ENCODE results near the gene PHF10. TPM values are rescaled to one million over a fixed set of nuclear protein-coding genes. Genes with fewer than 3 reads are reported as not detected.
"Not testable (repeated sequence)": the region's sequence is repeated elsewhere in the genome, so short reads cannot be mapped to it uniquely, and the experiment has no call there.

PHF10 gene
- total RNA-seq, 2 experiments from 2014 or later, result 72.9 to 74.2 TPM

GRCh38 chr6:169719117-169719516, 5.2 kb downstream of the PHF10 start:
- peaks cover 30% of the 10 kb centered on the region for H3K4me1 Mint-ChIP-seq (ENCODE audit: low read depth)

GRCh38 chr6:169714595-169714994, 9.7 kb downstream of the PHF10 start:
- Mint-ChIP-seq H3K4me3 (no peak overlapping the region), H3K36me3 (ENCODE audit: low read depth) (peaks cover 38% of the 10 kb centered on the region), H3K27ac (no peak overlapping the region), H3K9me3 (no peaks in the 10 kb centered on the region), H3K4me1 (ENCODE audit: low read depth) (peaks cover 17% of the 10 kb centered on the region), H3K27me3 (ENCODE audit: low read depth) (no peaks in the 10 kb centered on the region)
- DNase-seq, result no peak
- intact Hi-C loops (cut with micrococcal nuclease), result loop anchor here (1.0 kb wide), 1 partner anchor 8 kb away; no protein-coding TSS in a partner anchor
- CTCF ChIA-PET, result interaction anchor here (0.6 kb wide), 2 partner anchors 12 to 82 kb away, joined by 3 read pairs; no protein-coding TSS in a partner anchor

More at GRCh38 chr6:169719117-169719516, 5.2 kb downstream of the PHF10 start:
- CTCF ChIA-PET, result no interaction called here
- H3K27me3 Mint-ChIP-seq (ENCODE audit: low read depth), result no peaks in the 10 kb centered on the region
- no peak overlapping the region for H3K4me3 Mint-ChIP-seq
- H3K27ac Mint-ChIP-seq, result no peak overlapping the region
- intact Hi-C loops (cut with micrococcal nuclease), result loop anchor here (1.0 kb wide), 1 partner anchor 10 kb away; no protein-coding TSS in a partner anchor
- DNase-seq, result no peak
- H3K9me3 Mint-ChIP-seq, result no peaks in the 10 kb centered on the region
- peaks cover 32% of the 10 kb centered on the region for H3K36me3 Mint-ChIP-seq (ENCODE audit: low read depth)

GRCh38 chr6:169714178-169714577, 10.1 kb downstream of the PHF10 start:
- Mint-ChIP-seq H3K27me3 (ENCODE audit: low read depth) (no peaks in the 10 kb centered on the region), H3K9me3 (no peaks in the 10 kb centered on the region), H3K27ac (no peak overlapping the region), H3K4me3 (no peak overlapping the region), H3K4me1 (ENCODE audit: low read depth) (peaks cover 17% of the 10 kb centered on the region), H3K36me3 (ENCODE audit: low read depth) (peaks cover 37% of the 10 kb centered on the region)
- intact Hi-C loops (cut with micrococcal nuclease), result loop anchor here (1.0 kb wide), 1 partner anchor 8 kb away; no protein-coding TSS in a partner anchor
- CTCF ChIA-PET, result interaction anchor here (0.6 kb wide), 1 partner anchor 81 kb away, joined by 3 read pairs; no protein-coding TSS in a partner anchor
- no peak for DNase-seq

- Mint-ChIP-seq H3K36me3 (ENCODE audit: low read depth) (peaks cover 29% of the 10 kb centered on the region), H3K4me3 (no peak overlapping the region), H3K27ac (no peak overlapping the region), H3K27me3 (ENCODE audit: low read depth) (no peaks in the 10 kb centered on the region), H3K9me3 (no peaks in the 10 kb centered on the region), H3K4me1 (ENCODE audit: low read depth) (peaks cover 33% of the 10 kb centered on the region)
- DNase-seq, result no peak
- CTCF ChIA-PET, result interaction anchor here (0.5 to 1.6 kb wide), 3 partner anchors 11 to 806 kb away, joined by 3 to 4 read pairs (median 3); no protein-coding TSS in a partner anchor
- intact Hi-C loops (cut with micrococcal nuclease), result no loop called here
These were observed 14.3 kb downstream of the PHF10 start for GRCh38 chr6:169710009-169710408.

- H3K4me1 Mint-ChIP-seq (ENCODE audit: low read depth), result peaks cover 36% of the 10 kb centered on the region
- intact Hi-C loops (cut with micrococcal nuclease), result loop anchor here (1.0 kb wide), 1 partner anchor 10 kb away; no protein-coding TSS in a partner anchor
- H3K36me3 Mint-ChIP-seq (ENCODE audit: low read depth), result peaks cover 26% of the 10 kb centered on the region
- H3K27ac Mint-ChIP-seq, result peak overlapping the region; percentile 44
- H3K27me3 Mint-ChIP-seq (ENCODE audit: low read depth), result no peaks in the 10 kb centered on the region
- DNase-seq, result no peak
- no peak overlapping the region for H3K4me3 Mint-ChIP-seq
- no peaks in the 10 kb centered on the region for H3K9me3 Mint-ChIP-seq
- CTCF ChIA-PET, result interaction anchor here (1.4 to 1.6 kb wide), 3 partner anchors 12 to 821 kb away, joined by 3 to 4 read pairs (median 4); no protein-coding TSS in a partner anchor
These were observed 15.0 kb downstream of the PHF10 start for GRCh38 chr6:169709293-169709692.

- no peak overlapping the region for H3K4me3 Mint-ChIP-seq
- peaks cover 43% of the 10 kb centered on the region for H3K4me1 Mint-ChIP-seq (ENCODE audit: low read depth)
- CTCF ChIA-PET, result interaction anchor here (1.0 to 1.6 kb wide), 3 partner anchors 15 to 822 kb away, joined by 3 to 4 read pairs (median 3); no protein-coding TSS in a partner anchor
- no peaks in the 10 kb centered on the region for H3K27me3 Mint-ChIP-seq (ENCODE audit: low read depth)
- H3K27ac Mint-ChIP-seq, result peak overlapping the region; percentile 66
- intact Hi-C loops (cut with micrococcal nuclease), result no loop called here
- H3K9me3 Mint-ChIP-seq, result no peaks in the 10 kb centered on the region
- H3K36me3 Mint-ChIP-seq (ENCODE audit: low read depth), result peaks cover 28% of the 10 kb centered on the region
- no peak for DNase-seq
These were observed 16.5 kb downstream of the PHF10 start for GRCh38 chr6:169707772-169708171.

- H3K4me1 Mint-ChIP-seq (ENCODE audit: low read depth), result peaks cover 40% of the 10 kb centered on the region
- peaks cover 26% of the 10 kb centered on the region for H3K36me3 Mint-ChIP-seq (ENCODE audit: low read depth)
- intact Hi-C loops (cut with micrococcal nuclease), result loop anchor here (1.0 to 5.0 kb wide), 5 partner anchors 19 to 851 kb away; partner anchors contain the start of genes DLL1, DYNLT2, ERMARD and TBP
- H3K27me3 Mint-ChIP-seq (ENCODE audit: low read depth), result no peaks in the 10 kb centered on the region
- no peak for DNase-seq
- CTCF ChIA-PET, result interaction anchor here (0.7 kb wide), 1 partner anchor 12 kb away, joined by 3 read pairs; no protein-coding TSS in a partner anchor
- H3K4me3 Mint-ChIP-seq, result peak overlapping the region; percentile 86
- H3K27ac Mint-ChIP-seq, result peak overlapping the region; percentile 91
- H3K9me3 Mint-ChIP-seq, result no peaks in the 10 kb centered on the region
These were observed 21.5 kb downstream of the PHF10 start for GRCh38 chr6:169702840-169703246.

GRCh38 chr6:169701954-169702839, 22.1 kb downstream of the PHF10 start, which contains the start of the genes C6orf120 and WDR27:
Gene C6orf120, plus strand, starts transcription at chr6:169702126. Its CDS starts 334 bp downstream, at chr6:169702460.
Gene WDR27, minus strand, starts transcription at chr6:169702029. Its CDS starts 13,024 bp downstream, at chr6:169689005.
- Mint-ChIP-seq H3K36me3 (ENCODE audit: low read depth) (peaks cover 29% of the 10 kb centered on the region), H3K27ac (peak within 1 kb of the TSS; percentile 91), H3K4me3 (peak within 1 kb of the TSS; percentile 86), H3K27me3 (ENCODE audit: low read depth) (no peaks in the 10 kb centered on the region), H3K9me3 (no peaks in the 10 kb centered on the region), H3K4me1 (ENCODE audit: low read depth) (peaks cover 41% of the 10 kb centered on the region)
- CTCF ChIA-PET, result interaction anchor here (0.7 to 1.1 kb wide), 3 partner anchors 13 to 24 kb away, joined by 3 read pairs; no protein-coding TSS in a partner anchor
- intact Hi-C loops (cut with micrococcal nuclease), result loop anchor here (1.0 to 5.0 kb wide), 6 partner anchors 20 to 852 kb away; partner anchors contain the start of genes DLL1, DYNLT2, ERMARD and TBP
- peak; percentile 97 for DNase-seq

GRCh38 chr6:169701311-169701953, 22.9 kb downstream of the PHF10 start:
- Mint-ChIP-seq H3K36me3 (ENCODE audit: low read depth) (peaks cover 29% of the 10 kb centered on the region), H3K4me3 (peak overlapping the region; percentile 85), H3K27ac (peak overlapping the region; percentile 79), H3K9me3 (no peaks in the 10 kb centered on the region), H3K27me3 (ENCODE audit: low read depth) (no peaks in the 10 kb centered on the region), H3K4me1 (ENCODE audit: low read depth) (peaks cover 38% of the 10 kb centered on the region)
- intact Hi-C loops (cut with micrococcal nuclease), result loop anchor here (2.0 to 5.0 kb wide), 2 partner anchors 489 to 591 kb away; partner anchors contain the start of gene DLL1
- DNase-seq, result peak; percentile 13
- CTCF ChIA-PET, result interaction anchor here (1.0 to 1.1 kb wide), 2 partner anchors 16 to 23 kb away, joined by 3 read pairs; no protein-coding TSS in a partner anchor

GRCh38 chr6:169700296-169700695, 24.0 kb downstream of the PHF10 start:
- no peaks in the 10 kb centered on the region for H3K27me3 Mint-ChIP-seq (ENCODE audit: low read depth)
- peaks cover 30% of the 10 kb centered on the region for H3K4me1 Mint-ChIP-seq (ENCODE audit: low read depth)
- H3K36me3 Mint-ChIP-seq (ENCODE audit: low read depth), result peaks cover 31% of the 10 kb centered on the region
- H3K4me3 Mint-ChIP-seq, result peak overlapping the region; percentile 2
- no peak for DNase-seq
- intact Hi-C loops (cut with micrococcal nuclease), result loop anchor here (2.0 to 5.0 kb wide), 2 partner anchors 487 to 592 kb away; partner anchors contain the start of gene DLL1
- CTCF ChIA-PET, result interaction anchor here (0.6 kb wide), 1 partner anchor 390 kb away, joined by 3 read pairs; no protein-coding TSS in a partner anchor
- H3K27ac Mint-ChIP-seq, result no peak overlapping the region
- H3K9me3 Mint-ChIP-seq, result peaks cover 4% of the 10 kb centered on the region

- H3K9me3 Mint-ChIP-seq, result peaks cover 11% of the 10 kb centered on the region
- H3K36me3 Mint-ChIP-seq (ENCODE audit: low read depth), result peaks cover 33% of the 10 kb centered on the region
- H3K4me3 Mint-ChIP-seq; H3K27me3 Mint-ChIP-seq (ENCODE audit: low read depth); intact Hi-C loops (cut with micrococcal nuclease); CTCF ChIA-PET; H3K27ac Mint-ChIP-seq: not testable (repeated sequence)
- peaks cover 12% of the 10 kb centered on the region for H3K4me1 Mint-ChIP-seq (ENCODE audit: low read depth)
- peak; percentile 32 for DNase-seq
These were observed 27.2 kb downstream of the PHF10 start for GRCh38 chr6:169697115-169697514.

Data from activated naive CD4-positive, alpha-beta T cell treated with anti-CD3 and anti-CD28 coated beads for 36 hours (primary cell).